HG02981 (cell line): Measurements from ENCODE around the gene CAMK2N1.

ENCODE experiments used
- ATAC-seq: cut with Tn5 transposase; IDR thresholded peaks from one replicate; pipeline ENCODE4 v1.9.1; 2021; ENCODE audit warnings: mild to moderate bottlenecking, moderate library complexity; ENCODE audit not compliant: unreplicated experiment

CAMK2N1 gene

DNA sequence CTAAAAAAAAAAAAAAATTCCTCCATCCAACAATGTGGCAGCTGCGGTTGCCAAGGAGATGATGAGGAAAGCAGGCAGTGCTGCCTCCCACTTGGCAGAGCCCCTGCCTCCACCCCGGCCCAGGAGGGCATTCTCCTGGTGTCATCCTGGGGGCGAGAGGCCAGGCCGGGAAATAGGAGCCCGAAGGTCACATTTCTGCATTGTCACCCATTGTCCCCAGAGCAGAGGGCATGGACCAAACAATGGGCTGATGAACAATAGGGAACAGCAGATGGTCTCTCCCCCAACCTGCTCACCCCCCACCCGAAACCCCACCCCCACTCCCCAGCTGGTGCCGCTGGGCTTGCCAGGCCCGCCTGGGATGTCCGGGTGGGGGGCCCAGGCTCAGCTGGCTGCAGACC lies 37.3 kb downstream of the CAMK2N1 start:
- ATAC-seq = no peak

DNA sequence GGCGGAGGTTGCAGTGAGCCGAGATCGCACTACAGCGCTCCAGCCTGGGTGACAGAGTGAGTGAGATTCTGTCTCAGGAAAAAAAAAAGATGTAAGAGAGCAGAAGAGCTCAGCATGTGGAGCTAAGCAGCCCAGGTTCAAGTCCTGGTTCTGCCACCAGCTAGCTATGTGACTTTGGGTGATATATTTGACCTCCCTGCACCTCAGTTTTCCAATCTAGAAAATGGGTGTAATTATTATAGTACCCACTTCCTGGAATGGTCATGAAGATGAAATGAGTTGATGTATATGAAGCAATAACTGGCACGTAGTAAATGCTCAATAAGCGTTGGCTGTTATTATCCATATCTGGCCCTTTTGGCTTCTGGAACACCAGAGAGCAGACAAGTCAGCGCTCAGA lies 38.2 kb downstream of the CAMK2N1 start:
- ATAC-seq = no peak

DNA sequence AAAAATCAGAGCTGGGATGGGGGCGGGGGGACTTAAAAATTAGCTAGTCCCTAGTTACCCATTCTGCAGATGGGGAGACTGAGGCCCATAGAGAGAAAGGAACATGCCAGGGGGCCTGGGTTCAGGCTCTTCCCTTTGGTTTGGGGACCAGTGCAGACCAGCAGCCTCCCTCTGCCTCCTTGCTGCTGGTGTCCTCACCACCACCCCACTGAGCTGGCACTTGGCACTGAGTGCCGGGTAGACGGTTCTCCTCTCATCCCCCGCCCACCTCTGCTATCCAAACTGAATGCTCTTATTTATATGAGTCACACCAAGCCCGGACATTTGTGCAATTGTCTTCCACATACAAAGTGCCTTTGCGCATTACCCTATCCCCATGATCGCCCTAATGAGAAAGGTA lies 39.2 kb downstream of the CAMK2N1 start:
- ATAC-seq = no peak

DNA sequence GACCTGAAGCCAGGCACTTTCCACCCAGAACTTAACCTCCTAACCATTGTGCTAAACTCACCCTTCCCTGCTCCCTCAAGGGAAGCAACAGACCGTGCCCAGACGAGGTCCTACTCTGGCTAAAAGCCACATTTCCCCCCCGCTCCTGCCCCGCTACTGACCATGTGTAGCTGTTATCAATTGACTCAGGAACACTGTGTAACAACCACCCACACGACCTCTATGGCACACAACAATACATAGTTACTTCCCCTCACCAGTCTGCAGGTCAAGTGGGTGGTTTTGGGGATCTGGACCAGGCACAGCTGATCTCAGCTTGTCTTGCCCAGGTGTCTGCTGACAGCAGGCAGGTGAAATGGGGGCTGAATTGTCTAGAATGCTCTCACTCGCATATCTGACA lies 40.1 kb downstream of the CAMK2N1 start:
- ATAC-seq = no peak

DNA sequence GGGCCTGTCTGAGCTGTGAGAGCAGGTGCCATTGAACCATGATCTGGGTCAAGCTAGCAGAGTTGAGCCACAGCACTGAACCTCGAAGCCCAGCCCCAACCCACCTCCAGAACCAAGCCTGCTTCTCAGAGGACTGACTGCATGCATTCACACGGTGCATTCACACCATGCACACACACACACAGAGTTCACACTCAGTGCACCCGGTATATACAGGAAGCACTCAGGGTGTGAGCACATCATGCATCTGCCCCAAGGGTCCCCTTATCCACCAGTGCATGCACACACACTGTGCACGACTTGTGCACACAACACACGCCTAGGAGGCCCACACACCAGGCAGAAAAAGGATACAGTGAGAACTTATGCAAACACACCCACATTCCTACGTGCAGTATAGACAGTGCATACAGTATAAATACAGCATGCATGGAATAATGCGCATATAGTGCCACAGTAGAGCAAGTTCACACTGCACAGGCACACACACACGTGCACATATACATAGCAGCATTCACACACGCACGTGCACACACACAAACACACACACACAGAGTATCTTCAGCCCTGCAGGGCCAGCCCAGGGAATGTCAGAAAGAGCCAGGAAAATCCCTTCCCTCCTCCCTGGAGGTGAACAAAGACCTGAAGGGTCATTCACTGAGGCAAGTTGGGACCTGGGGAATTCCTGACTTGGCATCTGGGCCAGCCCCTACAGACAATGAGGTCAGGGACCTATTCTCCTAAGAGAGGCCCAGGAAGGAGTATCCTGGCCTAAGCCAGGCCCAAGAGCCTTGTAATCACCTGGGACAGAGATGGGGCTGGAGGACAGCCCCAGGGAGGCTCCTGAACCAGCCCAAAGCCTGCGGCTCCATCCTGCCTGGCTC lies 42.1 kb downstream of the CAMK2N1 start:
- no peak for ATAC-seq

DNA sequence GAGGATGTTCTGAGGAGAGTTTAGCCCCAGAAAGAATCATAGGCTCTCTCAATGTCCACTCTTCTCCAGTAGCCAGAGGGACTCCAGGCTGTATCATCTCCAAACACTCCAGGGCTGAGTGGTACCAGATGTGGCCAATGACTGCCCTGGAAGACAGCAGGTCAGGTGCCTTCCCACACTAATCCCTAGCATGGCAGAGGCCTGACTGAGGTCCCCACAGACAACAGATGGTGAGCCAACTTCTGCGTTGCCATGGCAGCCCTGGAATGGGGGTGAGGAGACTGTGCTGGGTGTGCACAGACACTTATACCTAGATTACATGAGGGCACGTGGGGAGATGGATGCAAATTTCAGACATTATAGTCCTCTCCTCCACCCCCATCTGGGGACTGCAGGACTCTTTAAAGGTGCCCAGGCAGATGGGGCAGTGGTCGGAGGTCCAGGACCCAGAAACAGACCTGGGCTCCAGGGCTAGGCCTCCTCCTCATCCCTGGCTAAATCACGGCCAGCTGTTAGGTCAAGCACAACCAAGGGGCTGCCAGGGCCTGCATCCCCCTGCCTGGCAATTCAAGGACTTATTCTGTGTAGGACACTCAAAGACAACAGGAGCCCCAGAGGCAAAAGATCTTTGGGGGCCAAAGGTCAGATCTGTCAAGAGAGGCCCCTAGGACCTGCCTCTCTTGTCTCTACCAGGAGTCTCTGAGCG lies 42.9 kb downstream of the CAMK2N1 start:
- no peak for ATAC-seq

DNA sequence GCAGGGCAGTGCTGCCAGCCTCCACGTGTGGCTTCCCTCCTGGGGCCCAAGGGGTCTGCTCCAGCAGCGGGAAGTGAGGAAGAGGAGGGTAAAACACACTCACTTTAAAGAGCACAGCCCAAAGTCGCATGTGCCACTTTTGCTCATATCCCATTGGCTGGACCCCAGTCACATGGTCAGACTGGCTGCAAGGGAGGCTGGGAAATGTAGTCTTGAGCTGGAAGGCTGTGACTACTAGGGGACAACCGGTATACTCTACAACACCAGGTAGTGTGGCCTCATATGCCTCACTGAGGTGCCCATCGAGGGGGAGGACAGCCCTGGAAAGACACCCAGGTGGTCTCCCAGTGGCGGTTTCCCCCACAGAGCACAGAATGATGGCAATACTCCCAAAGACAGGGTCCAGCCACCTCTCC lies 45.2 kb downstream of the CAMK2N1 start:
- ATAC-seq = no peak

DNA sequence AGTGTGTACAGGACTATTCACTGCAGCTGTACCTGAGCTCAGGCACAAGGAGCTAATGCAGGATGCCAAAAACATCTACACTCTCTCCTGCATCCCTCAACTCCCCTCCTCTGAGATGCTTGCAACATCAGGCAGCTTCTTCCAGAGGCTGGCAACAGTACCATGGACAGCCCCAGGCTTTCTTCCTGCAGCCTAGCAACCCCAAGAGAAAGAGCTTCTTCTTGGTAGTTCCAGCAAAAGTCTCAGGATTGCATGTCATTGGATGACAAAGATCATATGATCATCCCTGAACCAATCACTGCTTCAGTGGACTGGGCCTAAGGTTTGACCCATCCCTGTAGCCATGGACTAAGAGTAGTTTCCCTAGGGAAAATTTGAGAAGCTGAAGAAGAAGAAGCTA lies 46.7 kb downstream of the CAMK2N1 start:
- no peak for ATAC-seq

DNA sequence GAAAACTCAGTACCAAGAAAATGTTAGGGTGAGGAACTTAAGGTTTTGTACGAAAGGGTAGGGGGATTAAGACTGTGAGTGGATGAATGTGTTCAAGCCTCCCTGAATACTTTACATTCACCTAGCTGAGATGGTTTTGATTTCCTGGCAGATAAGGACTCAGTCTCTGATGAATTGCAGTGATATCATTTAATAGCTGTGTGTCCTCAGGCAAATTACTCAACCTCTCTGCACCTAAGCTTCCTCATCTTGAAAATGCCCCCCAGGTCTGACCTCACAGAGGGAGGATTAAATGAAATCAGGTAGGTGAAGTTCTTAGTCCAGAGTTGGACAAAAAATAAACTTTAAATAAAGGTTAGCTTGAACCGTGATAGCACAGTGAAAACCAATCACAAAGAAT lies 48.4 kb downstream of the CAMK2N1 start:
- no peak for ATAC-seq

DNA sequence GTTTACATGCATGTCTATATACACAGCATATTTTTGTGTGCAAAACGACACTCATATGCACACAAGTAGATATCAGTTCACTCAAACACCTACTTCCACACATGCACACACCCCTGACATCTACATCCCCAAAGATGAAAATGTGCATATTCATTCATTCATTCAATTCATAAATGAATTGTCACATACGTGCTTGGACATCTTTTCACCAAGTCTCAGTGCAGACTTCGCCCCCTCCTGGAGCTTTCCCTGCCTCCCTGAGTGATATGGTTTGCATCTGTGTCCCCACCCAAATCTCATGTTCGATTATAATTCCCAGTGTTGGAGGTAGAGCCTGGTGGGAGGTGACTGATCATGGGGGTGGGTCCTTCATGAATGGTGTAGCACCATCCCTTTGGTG lies 53.1 kb downstream of the CAMK2N1 start:
- no peak for ATAC-seq
